Measurements from ENCODE around the gene B4GALNT1. TPM values are rescaled to one million over a fixed set of nuclear protein-coding genes. Genes with fewer than 3 reads are reported as not detected.

The B4GALNT1 gene
- total and polyA plus RNA-seq, 10 of the 15 experiments (the other 5 are each of a cell fraction or from before 2014, with no cell fraction given) = 0.01 to 0.38 (median 0.14) TPM; not detected in 3

DNA sequence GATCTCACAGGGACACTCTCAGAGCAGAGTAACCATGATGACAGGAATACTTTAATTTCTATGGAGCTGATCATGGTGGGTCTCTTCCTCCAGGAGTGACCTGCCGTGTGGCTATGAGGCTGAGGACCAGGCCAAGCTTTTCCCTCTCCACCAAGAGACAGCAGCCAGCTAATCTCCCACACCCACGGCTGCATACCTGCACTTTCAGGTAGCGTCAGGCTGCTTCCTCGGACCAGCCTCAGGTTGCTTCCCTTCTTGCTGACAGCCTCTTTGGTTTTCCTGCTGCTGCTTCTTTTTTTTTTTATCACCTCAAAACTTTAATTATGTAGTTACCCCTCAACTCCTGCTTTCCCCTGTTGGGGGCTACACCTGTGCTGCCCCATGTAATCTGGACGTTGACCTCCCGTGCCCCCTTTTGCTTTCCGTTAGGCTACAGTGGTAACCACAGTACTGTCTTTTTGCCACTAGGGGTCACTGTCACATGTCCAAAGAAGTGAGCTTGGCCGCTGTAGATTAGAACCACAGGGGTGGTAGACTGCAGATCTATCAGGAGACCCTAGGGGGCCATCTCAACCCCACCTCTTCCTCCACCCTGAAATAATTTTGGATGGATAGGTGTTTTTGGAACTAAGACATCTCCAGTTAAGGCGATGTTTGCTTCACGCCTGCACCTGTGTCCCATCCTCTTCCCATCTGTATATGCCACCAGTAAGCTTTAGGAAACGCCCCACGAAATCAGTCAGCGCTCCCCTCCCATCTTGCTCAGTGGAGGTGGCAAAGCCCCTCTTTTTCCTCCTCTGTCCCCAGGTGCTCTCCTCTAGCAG is 49.8 kb downstream of the B4GALNT1 start (continued):
- TF ChIP-seq ETV6 (conservative IDR thresholded peaks at IDR 0.05 in 1 of 2, IDR thresholded peaks at IDR 0.05 in 1 of 2; ENCODE audit: borderline replicate concordance in 1 of 2, low read depth in 1 of 2) = no peak
- no peak for TF ChIP-seq IRF5 (IDR thresholded peaks at IDR 0.05; ENCODE audit: borderline replicate concordance)
- TF ChIP-seq, protein P1, sequence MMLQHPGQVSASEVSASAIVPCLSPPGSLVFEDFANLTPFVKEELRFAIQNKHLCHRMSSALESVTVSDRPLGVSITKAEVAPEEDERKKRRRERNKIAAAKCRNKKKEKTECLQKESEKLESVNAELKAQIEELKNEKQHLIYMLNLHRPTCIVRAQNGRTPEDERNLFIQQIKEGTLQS (IDR thresholded peaks at IDR 0.05; ENCODE audit: borderline replicate concordance, extremely low read depth, low read depth, low read length) = no peak
- TF ChIP-seq NR2F1 (conservative IDR thresholded peaks at IDR 0.05) = peak; percentile 87
- TF ChIP-seq POU2F2 (IDR thresholded peaks at IDR 0.05; ENCODE audit: borderline replicate concordance, low read depth, low read length) = peak; percentile 31; the same call in 1 of the 3 replicates
- TF ChIP-seq NFYA (IDR thresholded peaks at IDR 0.05; ENCODE audit: borderline replicate concordance, low read depth, low read length) = no peak
- no peak for TF ChIP-seq MTA3 (IDR thresholded peaks at IDR 0.05; ENCODE audit: borderline replicate concordance, low read length)
- TF ChIP-seq ATF7 (IDR thresholded peaks at IDR 0.05; ENCODE audit: low read depth) = no peak
- peak; percentile 84 for TF ChIP-seq SMC3 (IDR thresholded peaks at IDR 0.05; ENCODE audit: borderline replicate concordance, low read length)
- TF ChIP-seq POLR2A (IDR thresholded peaks at IDR 0.05; ENCODE audit: low read depth, low read length) = no peak
